HG02678 (cell line): ENCODE data around the gene CCDC91.

Source experiments
- ATAC-seq: cut with Tn5 transposase; IDR thresholded peaks from one replicate; pipeline ENCODE4 v1.9.1; 2021; ENCODE audit warnings: mild to moderate bottlenecking, moderate library complexity; ENCODE audit not compliant: unreplicated experiment

Gene CCDC91, protein sequence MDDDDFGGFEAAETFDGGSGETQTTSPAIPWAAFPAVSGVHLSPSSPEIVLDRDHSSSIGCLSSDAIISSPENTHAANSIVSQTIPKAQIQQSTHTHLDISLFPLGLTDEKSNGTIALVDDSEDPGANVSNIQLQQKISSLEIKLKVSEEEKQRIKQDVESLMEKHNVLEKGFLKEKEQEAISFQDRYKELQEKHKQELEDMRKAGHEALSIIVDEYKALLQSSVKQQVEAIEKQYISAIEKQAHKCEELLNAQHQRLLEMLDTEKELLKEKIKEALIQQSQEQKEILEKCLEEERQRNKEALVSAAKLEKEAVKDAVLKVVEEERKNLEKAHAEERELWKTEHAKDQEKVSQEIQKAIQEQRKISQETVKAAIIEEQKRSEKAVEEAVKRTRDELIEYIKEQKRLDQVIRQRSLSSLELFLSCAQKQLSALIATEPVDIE

DNA sequence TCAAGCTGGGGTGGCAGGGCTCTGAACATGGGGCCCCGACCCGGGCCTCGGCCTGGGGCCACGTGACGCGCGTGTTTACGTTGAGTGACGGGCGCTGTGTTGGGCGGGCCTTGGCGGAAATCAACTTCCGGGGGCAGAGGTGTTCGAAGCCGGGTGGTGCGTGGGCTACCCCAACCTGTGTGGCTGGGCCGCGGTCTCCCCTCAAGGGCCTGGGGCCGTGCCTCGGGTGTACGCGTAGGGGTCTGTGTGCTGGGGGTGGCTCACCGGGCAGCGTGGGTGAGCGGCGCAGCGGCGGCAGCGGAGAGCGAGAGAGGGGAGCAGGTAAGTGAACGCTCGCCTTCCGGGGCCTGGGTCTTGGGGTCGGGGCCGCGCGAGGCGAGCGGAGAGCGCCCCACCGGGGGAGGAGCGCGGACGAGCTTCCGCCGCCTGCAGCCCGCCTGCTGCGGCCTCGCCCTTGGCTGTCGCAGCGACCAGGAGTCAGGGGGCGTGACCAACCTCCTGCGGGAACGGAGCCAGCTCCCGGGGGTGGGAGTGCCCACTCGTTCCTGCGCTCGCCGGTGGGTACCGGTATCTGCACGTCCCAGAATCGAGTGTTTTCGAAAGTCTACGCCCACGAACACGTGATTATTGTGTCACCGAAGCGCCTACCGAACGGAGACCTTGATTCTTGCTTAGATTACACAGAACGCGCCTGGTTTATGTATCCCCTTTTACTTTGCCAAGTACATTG, at the start of gene CCDC91:
CCDC91 (plus strand) TSS at position 136 of the 730 bp plus-strand sequence. CDS start 66,760 bp downstream, outside the sequence.
- ATAC-seq: peak; percentile 88

DNA sequence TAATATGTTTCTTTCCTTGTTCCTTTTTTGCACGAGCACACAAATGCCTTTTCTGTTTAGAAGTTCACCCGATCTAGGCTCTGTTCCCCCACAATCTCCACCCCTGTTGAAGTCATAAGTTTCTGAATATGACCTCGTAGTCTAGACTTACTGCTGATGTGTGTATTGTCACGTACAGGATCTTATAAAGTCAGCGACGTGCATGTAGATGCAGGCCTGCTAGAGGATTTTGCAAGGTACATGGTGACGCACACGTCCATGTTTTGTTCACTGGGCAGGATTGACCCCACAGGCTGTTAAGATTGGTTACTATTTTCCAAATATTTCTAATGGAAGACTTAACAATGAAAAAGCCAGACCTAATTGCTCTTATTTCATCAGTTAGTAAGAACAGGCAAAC, 46.2 kb upstream of the CCDC91 start:
- ATAC-seq: no peak

DNA sequence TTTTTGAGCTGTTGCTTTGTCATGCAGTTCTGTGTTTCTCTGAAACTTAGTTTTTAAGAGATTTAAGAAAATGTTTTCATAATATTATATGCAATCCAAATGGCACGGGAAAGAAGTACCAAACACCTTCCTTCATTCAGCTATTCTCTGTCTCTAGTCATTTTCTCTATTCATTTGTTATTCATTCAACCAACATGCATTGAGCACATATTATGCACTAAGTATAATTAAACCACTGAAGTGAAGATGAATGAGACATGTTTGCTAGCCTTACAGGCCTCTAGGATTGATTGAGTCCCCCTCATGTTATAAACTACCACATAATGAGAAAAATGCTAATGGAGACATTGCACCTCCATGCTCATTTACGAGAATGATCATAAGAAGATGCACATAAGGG, 45.7 kb upstream of the CCDC91 start:
- ATAC-seq: no peak

DNA sequence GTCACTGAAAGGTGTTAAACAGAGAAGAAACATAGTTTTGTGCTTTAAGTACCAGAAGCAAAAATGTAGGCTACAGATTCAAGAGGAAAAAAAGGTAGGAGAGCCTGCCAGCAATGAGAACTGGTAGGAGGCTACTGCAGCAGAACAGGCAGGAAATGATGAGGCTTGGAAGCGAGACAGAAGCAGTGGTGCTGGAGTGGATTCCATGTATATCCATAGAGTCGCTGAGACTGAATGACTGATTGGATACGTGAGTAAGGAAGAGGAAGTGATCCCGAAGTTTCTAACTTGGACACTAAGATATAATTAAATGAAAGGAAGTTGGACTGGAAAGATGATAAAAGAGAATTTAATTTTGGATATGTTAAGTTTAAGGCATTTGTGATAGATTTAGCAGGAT, 45.0 kb upstream of the CCDC91 start:
- no peak for ATAC-seq

DNA sequence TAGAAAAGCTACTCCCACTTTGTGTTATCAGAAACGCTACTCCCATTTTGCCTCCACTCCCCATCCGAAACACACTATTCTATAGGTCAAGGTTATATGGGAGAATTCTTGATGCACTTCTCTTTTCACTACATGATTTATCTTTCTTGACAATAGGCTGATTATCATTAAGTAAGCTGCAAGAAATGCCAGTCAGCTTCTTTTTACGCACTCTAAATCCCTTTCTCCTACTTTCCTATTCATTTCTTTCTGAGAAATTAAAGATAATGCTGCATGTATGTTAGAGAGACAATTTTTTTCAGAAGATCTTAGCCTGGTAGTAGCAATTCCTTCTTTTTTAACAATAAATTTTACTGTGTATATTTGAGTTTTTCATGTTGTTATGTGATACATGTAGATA, 41.0 kb upstream of the CCDC91 start:
- no peak for ATAC-seq

DNA sequence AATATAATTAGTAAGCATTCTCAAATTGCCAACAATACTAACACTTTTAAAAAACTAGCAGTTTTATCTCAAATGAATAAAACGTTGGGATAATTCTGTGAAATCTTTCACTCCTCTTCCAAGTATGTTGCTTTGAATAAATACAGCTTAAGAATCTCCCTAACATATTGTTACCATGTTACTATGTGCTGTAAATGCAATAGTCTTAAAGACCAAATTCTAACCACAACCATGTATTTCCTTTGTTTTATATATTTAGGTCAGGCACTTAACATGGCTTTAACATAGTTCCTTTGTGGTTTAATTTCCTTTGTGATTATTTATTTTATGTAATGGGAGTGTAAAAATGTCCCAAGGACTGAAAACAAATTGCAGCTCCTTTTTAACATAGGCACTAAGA, 33.9 kb upstream of the CCDC91 start:
- no peak for ATAC-seq

DNA sequence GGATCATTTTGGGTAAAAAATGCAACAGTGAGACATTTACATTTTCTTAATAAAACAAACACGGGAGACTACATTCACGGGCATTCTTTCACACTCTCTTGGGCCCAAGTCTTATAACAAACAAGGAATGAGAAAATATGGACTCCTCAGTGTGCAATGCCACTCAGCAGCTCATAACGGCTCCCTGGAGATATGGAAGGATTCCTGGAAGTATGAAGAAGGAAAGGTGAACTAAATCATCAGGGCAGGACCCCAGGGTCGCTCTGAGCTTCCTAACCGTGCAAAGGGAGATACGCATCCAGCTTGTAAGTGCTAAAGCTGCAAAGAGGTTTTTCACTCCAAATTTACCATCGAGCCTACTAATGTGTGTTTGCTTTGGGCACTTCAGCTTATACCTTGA, 33.5 kb upstream of the CCDC91 start:
- ATAC-seq: no peak

DNA sequence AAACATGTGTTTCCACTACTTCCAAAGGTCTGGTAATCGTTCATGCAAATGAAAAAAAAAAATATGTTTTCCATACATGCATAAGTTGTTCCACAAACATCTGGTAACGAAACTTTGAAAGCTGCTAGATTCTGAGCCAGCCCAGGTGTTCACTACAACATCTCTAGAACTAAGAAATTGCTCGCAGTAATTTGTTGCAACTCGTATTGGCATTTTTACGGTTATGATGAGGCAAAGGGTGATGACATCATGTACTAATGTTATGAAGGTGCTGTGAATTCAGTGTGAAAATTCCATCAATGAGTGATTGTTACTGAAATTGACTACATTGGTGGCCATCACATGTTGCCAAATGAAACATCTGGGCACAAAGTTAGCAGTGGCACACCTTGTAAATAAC, 31.9 kb upstream of the CCDC91 start:
- ATAC-seq: no peak

DNA sequence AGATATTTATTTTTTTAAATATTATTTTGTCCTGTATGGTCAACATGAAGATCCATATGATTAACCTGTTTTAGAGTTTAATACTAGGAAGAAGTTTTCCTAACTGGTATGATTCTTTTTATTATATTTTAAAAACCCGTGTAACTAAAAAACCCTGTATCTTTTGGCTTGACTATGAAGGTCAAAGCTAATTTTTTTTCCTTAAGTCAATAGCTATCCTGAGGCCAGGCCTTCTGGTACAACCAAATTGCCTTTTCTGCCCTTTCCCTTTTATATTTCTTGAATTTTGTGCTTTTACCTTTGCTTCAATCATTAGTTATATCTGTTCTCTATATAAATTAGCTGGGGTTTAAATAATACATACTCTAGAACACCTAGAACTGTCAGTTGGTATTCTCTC, 30.6 kb upstream of the CCDC91 start:
- no peak for ATAC-seq

DNA sequence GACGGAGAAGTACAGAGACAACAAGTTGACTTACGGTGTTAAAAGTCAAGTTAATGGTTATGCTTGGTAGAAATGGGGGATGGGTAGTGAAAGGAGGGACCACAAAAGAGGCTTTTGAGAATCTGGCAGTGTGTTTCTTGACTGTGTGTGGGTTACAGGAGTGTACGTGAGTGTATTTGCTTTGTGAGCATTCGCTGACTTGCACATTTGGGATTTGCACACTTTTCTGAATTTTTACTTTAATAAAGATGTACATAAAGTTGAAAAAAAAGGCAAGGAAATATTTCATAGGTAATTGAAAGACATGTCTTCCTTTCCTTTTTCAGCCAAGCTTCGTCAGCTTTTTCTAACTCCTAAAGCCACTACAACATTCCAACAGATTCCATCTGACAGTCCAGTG, 28.6 kb upstream of the CCDC91 start:
- ATAC-seq: no peak

DNA sequence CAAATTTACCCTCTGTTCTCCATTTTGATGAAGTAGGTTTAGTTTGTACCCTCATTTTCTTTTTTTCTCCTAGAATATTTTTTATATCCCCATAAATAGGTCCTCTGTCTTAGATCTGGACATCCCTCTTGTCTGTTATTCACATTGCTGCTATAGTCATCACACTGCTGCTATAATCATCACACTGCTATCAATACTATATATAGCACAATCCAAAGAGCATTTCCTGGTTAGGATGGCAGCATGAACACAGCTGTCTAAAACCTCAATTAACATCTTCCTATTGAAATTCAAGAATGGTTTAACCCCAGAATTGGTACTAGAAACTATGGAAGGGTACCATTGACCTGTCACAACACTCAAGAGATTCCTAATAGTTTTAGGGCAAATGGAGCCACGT, 27.6 kb upstream of the CCDC91 start:
- ATAC-seq: no peak

DNA sequence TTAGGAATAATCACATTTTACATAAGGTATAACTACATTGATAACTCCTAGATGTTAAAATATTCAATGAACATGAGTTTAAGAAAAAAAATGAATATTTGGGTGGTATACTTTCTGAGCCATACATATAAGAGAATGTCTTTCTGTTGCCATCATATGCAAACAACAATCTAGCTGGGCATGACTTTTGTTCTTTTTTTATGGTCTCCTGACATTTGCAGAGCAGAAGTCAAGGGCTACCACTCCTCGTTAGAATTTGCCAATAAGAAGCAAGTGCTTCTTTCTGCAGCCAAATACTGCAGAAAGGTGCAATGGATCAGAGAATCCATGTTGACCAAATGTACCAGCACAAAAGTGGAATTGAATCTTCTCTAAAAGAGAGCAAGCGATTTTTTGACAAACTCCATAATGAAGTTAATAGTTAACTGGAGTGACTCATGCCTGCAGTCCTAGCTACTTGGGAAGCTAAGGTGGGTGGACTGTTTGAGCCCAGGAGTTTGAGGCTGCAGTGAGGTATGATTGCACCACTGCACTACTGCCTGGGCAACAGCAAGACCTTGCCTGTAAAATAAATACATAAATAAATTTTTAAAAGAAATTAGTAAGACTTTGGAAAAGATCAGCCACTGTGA, 25.5 kb upstream of the CCDC91 start:
- no peak for ATAC-seq

DNA sequence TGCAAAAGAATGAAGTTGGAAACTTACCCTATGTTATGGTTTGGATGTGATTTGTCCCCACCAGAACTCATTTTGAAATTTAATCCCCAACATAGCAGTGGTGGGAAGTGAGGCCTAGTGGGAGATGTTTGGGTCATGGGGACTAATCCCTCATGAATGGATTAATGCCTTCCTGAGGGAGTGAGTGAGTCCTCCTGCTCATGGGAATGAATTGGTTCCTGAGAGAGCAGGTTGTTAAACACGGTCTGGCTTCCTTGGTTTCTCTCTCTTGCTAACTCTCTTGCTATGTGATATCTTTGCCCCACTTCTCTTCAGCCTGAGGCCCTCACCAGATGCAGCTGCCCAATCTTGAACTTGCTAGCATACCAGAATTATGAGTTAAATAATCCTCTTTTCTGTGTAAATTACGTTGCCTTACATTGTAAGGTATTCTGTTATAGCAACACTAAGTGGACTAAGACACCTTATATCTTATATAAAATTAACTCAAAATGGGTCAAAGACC, 22.2 kb upstream of the CCDC91 start:
- ATAC-seq: no peak

DNA sequence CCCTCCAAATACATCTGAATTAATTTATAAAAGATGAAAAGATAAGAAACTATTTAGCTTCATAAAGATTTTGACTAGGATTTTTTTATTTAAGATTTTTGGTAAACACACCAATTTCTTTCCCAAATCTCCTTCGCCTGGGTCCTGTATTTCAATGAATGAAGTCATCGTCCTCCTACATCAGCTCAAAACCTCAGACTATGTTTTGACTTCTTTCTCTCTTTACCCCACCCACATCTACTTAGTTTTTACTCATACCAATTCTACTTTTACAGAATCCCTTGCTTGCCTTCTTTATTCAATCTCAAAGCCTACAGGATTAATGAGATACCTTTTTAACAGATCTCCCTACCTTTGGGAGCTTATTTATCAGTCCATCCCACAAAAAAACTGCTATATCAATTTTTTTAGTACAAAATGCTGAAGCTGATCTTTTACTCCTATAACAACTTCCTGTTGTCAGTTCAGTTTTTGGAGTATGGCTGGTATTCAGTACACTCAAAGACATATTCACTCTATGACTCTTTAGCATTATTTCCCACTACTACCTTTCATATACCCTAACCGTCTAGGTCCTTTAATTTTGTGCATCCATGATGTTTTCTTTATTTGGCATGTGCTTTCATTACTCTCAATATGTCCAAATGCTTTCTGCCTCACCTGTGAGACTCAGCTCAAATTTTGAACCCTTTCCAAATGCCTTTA, 18.7 kb upstream of the CCDC91 start:
- ATAC-seq: no peak

DNA sequence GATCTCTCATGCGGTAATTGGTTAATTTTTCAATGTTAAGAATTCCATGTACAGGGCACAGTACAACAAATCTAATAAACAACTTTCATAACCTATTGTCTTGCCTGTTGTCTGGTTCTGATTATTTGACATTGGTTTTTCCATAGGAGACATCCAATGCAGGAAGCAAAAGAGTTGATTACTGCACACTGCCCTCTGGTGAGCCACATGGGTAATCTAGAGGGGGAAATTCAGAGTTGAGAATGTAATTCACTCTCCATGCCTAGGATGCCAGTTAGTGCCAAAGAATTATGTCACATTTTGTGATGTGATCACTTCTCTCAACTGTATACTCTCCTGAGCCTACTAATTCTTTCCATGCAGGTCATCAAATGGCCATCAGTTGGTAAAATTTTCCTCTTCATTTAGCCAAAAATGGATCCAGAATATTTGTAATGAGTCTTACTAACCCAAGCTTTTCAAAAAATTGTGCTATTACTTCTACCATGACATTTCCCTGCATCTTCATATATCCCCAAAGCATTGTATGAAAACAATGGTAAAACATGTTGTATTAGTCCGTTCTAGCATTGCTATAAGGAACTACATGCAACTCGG, 17.7 kb upstream of the CCDC91 start:
- no peak for ATAC-seq

DNA sequence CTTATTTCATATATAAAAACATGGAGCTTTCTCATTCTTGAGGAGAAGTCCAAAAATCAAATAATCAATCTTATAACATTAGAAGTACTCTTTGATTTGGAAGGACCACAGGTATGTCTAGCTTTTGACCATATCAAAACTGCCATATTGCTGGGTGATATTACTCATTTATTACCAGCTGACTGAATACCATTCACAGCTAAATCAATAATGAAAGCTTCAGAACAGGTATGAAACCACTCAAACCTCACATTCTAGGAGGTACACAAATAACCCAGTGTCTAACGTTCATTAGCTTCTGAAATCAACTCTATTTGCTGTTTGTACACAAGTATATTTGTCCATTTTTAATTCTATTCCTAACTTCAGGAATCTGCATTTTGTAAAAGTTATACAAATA, 16.8 kb upstream of the CCDC91 start:
- ATAC-seq: no peak

DNA sequence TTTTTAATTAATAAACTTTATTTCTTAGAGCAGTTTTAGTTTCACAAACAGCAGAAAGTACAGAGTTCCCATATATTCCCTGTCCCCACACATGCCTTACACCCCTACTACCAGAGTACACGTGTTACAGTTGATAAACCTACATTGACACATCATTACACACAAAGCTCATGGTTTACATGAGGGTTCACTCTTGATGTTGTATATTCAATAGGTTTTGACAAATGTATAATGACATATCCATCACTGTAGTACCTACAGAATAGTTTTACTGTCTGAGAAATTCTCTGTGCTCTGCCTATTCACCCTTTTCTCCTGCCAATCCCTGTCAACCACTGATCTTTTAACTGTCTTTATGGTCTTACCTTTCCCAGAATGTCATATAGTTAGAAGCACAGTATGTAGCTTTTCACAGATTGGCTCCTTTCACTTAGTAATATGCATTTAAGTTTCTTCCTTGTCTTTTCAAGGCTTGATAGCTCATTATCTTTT, 15.1 kb upstream of the CCDC91 start:
- ATAC-seq: no peak

DNA sequence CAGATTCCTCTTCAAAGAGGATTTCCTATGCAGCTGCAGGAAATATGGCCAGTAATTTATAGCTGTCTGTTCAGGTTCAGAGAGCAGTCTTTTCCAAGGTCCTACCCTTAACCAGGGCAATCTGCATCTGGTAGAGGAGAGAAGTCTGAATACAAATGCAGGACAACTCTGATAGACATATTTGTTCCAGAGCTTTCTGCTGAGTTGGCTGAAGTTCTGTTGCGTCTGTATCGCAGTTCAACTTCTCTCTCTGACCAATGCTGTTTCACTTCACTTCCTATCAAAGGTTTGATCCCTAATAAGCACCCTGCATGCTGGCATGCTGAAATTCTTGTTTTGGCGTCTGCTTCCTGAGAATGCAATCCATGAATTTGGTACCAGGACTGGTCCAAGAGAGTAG, 14.0 kb upstream of the CCDC91 start:
- no peak for ATAC-seq

DNA sequence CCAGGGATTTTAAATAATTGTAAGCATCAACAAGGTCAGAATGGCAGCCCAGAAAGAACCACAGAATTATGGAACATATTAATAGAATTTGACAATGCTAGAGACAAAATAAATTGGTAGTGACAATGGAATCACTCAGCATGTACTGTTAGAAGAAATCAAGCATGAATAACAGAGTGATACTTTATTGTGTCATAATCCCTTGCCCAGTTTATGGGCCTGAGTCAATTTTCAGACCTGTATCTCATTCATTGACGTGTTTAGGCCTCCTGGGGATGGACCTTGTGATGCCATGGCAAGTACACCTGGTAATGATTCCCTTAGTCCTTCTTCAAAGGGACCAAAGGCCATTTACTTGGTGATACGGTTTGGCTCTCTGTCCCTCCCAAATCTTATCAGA, 12.8 kb upstream of the CCDC91 start:
- no peak for ATAC-seq

DNA sequence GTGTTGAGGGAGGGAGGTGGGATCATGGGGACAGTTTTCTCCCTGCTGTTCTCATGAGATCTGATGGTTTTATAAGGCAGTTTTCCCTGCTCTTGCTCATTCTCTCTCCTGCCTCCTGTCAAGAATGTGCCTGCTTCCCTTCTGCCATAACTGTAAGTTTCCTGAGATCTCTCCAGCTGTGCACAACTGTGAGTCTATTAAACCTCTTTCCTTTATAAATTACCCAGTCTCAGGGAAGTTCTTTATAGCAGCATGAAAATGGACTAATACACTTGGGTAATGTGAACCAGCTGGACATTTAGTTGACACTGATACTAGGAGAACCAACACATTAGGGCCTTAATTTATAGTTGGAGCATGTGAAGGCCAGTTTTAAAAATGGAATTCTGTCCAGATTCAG, 12.4 kb upstream of the CCDC91 start:
- no peak for ATAC-seq

DNA sequence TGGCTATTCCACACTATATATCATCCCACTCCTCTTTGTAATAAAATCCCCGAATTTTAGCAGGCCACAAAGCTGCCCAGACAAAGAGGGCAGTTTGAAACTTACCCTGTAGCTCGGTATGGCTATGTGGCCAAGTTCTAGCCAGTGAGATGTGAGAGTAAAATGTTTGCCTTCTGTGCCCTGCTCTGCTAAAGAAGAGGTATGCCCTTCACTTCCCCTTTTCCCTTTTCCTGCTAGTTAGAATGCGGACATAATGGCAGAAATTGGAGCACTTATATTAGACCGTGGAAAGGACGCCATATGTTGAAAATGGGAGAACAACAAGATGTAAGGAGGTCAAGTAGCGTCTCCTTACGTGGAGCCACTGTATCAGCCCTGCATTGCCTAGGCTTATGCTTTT, 11.5 kb upstream of the CCDC91 start:
- ATAC-seq: no peak
